Urinary bladder (tissue), 4 donors: Measurements from ENCODE around the gene SLC19A1. TPM values are rescaled to one million over a fixed set of nuclear protein-coding genes. Genes with fewer than 3 reads are reported as not detected.

Experiments used
- DNase-seq: peaks from one replicate; pipeline ENCODE4 v3.0.0-alpha.2; 2015; ENCODE audit errors: extremely low spot score
- H3K27ac ChIP-seq: one replicate; pipeline ENCODE4 v1.5.1; 2013; ENCODE audit warnings: low read depth, mild to moderate bottlenecking, moderate library complexity
- H3K36me3 ChIP-seq: one replicate; pipeline ENCODE4 v1.6.1; 2013; ENCODE audit warnings: mild to moderate bottlenecking, moderate library complexity; ENCODE audit not compliant: insufficient read depth
- H3K4me1 ChIP-seq: one replicate; pipeline ENCODE4 v1.6.1; 2013; ENCODE audit warnings: mild to moderate bottlenecking, moderate library complexity; ENCODE audit not compliant: insufficient read depth
- H3K4me3 ChIP-seq: one replicate; pipeline ENCODE4 v1.5.1; 2013; ENCODE audit warnings: low read depth, low read length
- WGBS: extraction: QIAGEN DNeasy Blood & Tissue Kit; methylation state at CpG from one replicate; pipeline ENCODE4 v1.1.7; 2013; 5-methylcytosine and 5-hydroxymethylcytosine counted together
- polyA plus RNA-seq: library from polyadenylated mRNA; stranded (reverse); fragments of 200-250 nt; gene quantifications from one replicate; pipeline ENCODE4 v1.2.3, GENCODE V29; 2013
- total RNA-seq: library from RNA; depleted of rRNA; stranded (reverse); fragments of >200 nt; gene quantifications from one replicate; pipeline ENCODE4 v1.2.3, GENCODE V29; 2014
- donor health status: healthy with polysubstance abuse.
- donor health status: healthy.

The SLC19A1 gene
- total and polyA plus RNA-seq, 2 donors, result 4.2 to 7.5 TPM

DNA sequence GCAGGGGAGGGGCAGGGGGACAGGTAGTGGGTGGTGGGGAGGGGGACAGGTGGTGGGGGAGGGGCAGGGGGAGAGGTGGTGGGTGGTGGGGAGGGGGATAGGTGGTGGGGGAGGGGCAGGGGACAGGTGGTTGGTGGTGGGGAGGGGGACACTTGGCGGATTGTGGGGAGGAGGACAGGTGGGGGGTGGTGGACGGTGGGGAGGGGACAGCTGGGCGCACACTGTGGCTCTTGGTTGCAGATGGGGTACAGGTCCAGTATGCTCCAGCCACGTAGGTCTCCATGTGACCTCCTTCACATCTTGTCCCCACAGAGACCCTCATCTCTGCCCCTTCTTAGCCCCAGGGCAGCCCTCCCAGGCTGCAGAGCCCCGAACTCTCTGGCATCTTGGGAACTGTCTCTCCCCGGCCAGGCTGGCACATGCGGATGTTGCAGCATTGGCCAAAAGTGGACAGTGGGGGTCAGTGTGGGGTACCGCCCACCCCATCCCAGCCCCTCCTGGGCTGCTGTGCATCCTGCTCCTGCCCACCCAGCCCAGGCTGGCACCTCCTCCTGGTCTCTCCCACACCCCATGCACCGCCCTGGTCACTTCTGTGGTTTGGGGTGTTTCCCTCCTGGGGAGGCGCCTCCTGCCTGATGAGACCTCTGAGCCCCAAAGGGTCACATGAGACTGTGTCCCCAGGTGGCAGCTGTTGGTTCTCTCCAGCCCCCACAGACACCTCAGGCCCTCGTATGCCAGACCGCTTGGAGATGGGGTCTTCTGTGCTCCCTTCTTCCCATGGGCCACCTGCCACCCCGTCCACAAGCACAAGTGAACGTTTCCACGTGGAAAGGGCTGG is 7.6 kb upstream of the SLC19A1 start:
- Histone ChIP-seq H3K4me3 (no peak overlapping the region), H3K27ac (no peak overlapping the region), H3K4me1 (no peaks in the 10 kb centered on the region), H3K36me3 (no peaks in the 10 kb centered on the region)
- WGBS, result 73% methylated on average over 15 of the region's 15 CpGs
- DNase-seq, result no peak

DNA sequence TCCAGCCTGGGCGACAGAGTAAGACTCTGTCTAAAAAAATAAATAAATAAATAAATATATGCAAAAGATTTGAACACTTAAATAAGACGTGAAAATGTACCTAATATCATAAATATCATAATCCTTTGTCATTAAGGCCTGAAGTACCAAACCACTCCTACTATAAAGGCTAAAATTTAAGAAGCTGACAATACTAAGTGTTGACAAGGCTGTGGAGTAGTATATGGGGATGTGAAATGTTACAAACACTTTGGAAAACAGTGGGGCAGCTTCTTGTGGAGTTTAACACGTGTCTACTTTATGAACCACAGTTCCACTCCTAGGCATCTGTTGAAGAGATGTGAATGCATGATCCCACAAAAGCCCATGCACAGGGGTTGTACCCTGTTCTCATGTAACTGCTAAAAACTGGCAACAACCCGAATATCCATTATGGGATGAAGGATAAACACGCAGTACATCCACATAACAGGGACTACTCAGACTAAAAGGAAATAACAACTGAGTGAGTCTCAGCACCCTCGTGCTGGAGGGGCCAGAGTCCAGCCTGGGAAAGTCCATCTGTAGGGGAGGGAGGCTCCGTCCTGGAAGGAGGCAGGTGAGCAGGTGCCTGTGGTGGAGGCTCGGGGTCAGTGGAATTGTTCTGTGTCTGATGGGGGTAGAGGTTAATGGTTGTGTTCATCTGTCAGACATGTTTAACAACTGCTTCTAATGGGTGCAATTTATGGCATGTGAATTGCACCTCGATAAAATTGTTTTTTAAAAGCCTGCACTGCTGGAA is 6.7 kb upstream of the SLC19A1 start:
- 82% methylated on average over 9 of the region's 9 CpGs for WGBS
- Histone ChIP-seq H3K36me3 (no peaks in the 10 kb centered on the region), H3K27ac (no peak overlapping the region), H3K4me3 (no peak overlapping the region), H3K4me1 (no peaks in the 10 kb centered on the region)
- no peak for DNase-seq

DNA sequence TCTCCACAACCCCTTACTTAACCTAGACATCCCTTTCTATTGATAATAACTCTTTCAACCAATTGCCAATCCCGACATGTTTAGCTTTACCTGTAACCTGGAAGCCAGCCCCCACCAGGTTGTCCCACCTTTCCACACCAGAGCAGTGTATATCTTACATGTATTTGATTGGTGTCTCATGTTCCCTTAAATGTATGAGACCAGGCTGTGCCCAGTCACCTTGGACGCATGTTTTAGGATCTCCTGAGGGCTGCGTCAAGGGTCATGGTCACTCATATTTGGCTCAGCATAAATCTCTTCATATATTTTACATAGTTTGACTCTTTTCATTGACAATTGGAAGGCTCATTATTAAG is 5.3 kb upstream of the SLC19A1 start:
- no peak overlapping the region for H3K4me3 ChIP-seq
- H3K27ac ChIP-seq, result no peak overlapping the region
- WGBS, result 69% methylated on average over 3 of the region's 3 CpGs
- H3K36me3 ChIP-seq, result no peaks in the 10 kb centered on the region
- no peaks in the 10 kb centered on the region for H3K4me1 ChIP-seq
- no peak for DNase-seq

DNA sequence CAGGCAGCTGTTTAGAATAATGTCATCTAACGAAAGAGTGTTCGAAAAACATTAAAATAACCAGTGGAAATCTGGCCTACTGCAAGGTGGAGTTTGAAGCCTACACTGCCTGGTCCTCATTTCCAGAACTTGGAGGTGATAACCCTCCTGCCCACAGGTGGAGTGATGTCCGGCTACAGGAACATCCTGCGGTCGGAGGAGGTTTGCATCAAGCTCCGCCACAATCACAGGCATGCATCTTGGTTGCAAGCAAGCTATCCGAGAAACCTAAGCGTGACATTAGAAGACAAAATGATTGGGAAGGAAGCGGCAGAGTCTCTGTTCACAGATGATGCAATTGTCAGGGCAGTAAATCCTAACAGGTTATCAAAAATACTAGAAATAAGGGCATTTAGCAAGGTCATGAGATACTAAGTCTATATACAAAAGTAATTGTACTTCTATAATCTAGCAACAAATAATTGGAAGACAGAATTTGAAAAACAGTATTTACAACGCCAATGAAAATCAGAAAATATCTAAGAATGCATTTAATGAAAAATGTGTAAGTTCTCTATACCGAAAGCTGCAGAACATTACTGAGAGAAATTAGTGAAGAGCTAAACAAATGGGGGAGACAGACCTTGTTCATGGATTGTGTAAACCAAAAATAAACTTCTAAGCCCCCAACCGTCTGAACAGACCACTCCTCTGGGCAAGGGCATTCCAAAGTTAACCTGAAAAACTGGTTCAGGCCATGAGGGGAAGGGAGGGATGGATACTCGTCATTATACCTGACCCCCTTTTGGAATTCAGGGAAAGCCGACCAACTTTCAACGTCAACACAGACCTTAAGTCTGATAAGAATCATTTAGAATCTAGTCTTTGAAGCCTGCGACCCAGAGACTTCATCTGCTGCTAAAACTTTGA is 4.7 kb upstream of the SLC19A1 start:
- no peak overlapping the region for H3K27ac ChIP-seq
- DNase-seq, result no peak
- WGBS, result 73% methylated on average over 16 of the region's 16 CpGs

DNA sequence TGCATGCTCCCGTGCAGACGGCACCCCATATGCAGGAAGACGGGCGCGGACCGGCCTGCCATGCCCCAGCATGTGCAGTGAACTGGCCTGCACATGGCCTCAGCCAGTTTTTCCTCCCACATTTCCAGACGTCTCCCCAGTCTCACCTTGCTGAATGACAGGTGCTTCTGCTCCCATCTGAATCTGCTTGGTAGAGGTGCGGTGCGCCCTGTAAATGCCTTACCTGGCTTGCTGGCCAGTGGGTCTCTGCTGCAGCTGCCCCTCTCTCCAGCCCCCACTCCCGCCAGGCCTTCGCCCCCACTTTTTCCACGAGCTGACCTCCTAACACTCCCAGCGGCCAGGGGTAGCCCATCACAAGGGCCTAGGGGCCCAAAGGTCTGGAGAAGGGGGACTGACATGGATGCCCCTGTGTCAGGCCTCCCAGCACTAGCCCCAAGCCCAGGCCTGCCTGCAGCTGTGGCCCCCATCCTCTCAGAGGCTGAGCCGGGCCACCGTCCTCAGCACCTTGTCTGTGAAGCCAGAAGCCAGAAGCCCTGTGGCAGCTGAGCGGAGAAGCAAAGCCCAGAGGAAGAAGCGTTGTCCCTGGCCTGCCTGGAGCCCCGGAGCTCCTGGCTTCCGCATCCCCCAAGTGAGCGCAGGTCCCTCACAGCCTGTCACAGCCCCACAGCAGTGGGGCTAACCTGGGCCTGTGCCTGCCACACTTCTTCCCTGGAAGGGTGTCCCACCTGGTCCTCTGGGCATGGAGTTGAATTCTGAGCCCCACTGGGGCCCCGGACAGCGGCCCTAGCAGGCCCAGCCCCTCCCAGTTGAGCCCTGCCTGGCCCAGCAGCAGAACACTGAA is 3.7 kb upstream of the SLC19A1 start:
- Histone ChIP-seq H3K4me1 (no peaks in the 10 kb centered on the region), H3K36me3 (no peaks in the 10 kb centered on the region), H3K27ac (no peak overlapping the region), H3K4me3 (no peak overlapping the region)
- no peak for DNase-seq
- WGBS, result 88% methylated on average over 22 of the region's 22 CpGs

More for the DNA sequence above, 4.7 kb upstream of the SLC19A1 start:
- H3K4me1 ChIP-seq, result no peaks in the 10 kb centered on the region
- H3K36me3 ChIP-seq, result no peaks in the 10 kb centered on the region
- no peak overlapping the region for H3K4me3 ChIP-seq

DNA sequence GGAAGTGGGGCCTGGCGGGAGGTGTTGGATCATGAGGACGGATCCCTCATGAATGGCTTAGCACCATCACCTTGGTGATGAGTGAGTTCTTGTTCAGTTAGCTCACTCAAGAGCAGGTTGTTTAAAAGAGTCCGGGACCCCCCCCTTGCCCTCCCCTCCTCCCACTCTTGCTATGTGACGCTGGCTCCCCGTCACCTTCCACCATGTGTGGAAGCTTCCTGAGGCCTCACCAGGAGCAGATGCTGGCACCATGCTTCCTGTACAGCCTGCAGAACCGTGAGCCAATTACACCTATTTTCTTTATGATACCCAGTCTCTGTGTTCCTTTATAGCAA is 3.0 kb upstream of the SLC19A1 start:
- H3K27ac ChIP-seq, result no peak overlapping the region
- H3K4me1 ChIP-seq, result no peaks in the 10 kb centered on the region
- no peak for DNase-seq
- no peak overlapping the region for H3K4me3 ChIP-seq
- no peaks in the 10 kb centered on the region for H3K36me3 ChIP-seq
- 92% methylated on average over 6 of the region's 6 CpGs for WGBS

DNA sequence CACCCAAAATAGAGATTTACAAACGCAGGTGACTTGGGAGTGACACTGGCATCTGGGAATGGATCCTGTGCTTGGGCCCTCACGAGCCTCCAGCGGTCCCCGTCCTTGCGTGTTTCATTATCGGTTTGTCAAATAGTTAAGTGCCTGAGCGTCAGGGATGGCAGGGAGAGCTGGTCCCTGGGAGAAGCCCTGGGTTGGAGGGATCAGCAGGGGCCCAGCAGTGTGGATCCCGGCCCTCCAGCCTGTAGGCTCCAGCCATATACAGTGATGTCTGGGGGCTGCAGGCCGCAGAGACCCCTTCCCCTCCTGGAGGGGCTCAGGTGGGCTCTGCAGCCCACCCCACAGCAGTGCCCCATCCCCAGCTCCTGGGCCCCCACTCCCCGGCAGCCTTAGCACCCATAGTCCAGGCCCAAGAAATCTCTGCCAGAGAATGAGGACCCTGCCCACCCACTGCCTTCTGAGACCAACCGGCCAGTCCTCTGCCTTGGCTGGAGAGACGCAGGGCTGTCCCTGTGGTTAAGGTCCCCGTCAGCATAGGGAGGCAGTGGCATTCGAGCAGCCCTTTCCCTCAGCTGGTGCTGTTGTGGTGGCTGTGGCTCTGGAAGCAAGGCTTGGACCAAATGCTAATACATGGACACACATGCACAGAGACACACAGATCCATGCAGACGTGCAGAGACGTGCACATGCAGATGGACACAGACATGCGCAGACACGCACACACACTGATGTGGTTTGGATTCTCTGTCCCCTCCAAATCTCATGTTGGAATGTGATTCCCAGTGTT is 2.4 kb upstream of the SLC19A1 start:
- no peak overlapping the region for H3K4me3 ChIP-seq
- WGBS, result 93% methylated on average over 18 of the region's 18 CpGs
- no peaks in the 10 kb centered on the region for H3K36me3 ChIP-seq
- no peaks in the 10 kb centered on the region for H3K4me1 ChIP-seq
- no peak overlapping the region for H3K27ac ChIP-seq
- DNase-seq, result no peak

DNA sequence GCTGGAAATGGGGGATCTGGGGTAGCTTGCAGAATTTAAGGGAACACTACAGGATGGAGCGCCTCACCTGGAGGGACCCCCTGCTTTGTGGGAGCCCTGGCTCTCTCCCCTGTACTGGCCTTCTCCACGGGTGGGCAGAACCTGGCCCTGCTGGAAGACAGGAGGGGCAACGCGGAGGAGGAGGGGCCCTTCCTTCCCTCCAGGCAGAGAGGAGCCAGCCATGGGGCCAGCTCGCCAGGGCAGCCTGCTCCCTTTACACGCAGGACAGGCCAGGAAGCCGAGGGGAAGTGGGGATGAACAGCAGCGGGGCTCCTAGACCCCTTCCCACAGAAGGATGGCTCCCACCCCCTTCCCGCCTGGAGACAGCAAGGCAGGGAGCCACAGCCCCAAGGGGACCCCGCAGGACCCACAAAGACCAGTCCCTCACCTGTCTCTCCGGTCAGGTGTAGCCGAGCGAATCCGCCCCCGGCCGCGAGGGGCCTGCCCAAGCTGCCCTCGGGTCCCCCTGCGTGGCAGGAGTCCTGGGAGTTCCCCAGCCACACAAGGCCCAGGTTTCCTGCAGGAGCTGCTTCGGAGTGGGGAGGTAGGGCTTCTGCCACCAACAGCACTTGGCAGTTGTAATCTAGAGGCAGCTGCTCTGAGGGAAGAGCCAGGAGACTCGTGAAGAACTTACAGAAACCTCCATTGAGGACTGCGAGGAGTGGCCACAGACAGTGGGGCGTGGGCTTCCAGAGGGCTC is 1.6 kb upstream of the SLC19A1 start:
- no peak for DNase-seq
- WGBS, result 81% methylated on average over 23 of the region's 23 CpGs
- Histone ChIP-seq H3K27ac (no peak overlapping the region), H3K36me3 (no peaks in the 10 kb centered on the region), H3K4me3 (no peak overlapping the region), H3K4me1 (no peaks in the 10 kb centered on the region)

DNA sequence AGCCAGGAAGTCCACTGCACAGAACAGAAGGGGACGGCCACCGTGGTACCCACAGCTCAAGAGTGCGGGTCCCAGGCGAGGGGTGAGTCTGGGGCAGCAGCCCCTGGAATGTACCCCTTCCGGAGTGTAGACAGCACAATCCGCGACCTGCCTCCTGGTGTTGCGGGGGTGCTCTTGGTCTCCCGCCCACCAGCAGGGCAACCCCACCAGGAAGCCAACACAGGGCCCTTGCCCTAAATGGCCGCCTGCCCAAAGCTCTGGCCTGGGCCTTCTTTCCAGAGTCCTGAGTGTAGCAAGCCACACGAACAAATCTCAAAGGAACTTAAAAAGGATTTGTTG is 1.1 kb upstream of the SLC19A1 start:
- H3K4me3 ChIP-seq, result no peak overlapping the region
- no peaks in the 10 kb centered on the region for H3K36me3 ChIP-seq
- no peak for DNase-seq
- no peaks in the 10 kb centered on the region for H3K4me1 ChIP-seq
- WGBS, result 86% methylated on average over 11 of the region's 11 CpGs
- H3K27ac ChIP-seq, result no peak overlapping the region

DNA sequence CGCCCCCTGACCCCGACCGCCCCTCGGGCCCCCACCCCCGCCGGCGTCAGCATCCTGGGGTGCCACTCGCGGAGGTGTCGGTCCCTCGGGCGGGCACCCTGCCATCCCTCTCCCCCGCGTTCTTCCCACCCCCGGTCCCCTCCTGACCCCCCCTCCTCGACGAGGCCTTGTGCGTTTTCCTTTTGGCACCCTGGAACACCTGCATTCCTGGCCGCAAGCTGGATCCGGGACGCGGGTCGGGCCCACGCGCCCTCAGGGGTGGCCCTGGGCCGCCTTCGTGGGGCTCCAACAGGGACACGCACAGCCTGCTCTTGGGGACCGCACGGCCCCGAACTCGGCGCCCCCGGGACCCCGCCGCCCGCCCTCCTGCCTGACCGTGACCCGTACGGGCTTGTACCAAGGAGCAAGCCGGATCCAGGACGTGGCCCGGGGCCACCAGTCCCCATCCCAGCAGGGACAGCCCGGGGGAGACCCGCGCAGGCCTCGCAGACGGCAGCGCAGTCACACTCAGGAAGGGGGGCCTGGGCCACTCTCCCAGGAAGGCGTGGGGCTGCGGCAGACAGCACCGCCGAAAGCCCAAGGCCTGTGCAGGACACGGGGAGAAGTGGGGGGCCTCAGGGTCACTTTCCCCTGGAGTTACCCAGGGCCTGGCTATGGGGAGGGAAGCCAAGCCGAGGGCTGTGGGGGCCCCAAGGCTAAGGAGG is 579 bp upstream of the SLC19A1 start:
- DNase-seq, result no peak
- H3K27ac ChIP-seq, result no peak overlapping the region

DNA sequence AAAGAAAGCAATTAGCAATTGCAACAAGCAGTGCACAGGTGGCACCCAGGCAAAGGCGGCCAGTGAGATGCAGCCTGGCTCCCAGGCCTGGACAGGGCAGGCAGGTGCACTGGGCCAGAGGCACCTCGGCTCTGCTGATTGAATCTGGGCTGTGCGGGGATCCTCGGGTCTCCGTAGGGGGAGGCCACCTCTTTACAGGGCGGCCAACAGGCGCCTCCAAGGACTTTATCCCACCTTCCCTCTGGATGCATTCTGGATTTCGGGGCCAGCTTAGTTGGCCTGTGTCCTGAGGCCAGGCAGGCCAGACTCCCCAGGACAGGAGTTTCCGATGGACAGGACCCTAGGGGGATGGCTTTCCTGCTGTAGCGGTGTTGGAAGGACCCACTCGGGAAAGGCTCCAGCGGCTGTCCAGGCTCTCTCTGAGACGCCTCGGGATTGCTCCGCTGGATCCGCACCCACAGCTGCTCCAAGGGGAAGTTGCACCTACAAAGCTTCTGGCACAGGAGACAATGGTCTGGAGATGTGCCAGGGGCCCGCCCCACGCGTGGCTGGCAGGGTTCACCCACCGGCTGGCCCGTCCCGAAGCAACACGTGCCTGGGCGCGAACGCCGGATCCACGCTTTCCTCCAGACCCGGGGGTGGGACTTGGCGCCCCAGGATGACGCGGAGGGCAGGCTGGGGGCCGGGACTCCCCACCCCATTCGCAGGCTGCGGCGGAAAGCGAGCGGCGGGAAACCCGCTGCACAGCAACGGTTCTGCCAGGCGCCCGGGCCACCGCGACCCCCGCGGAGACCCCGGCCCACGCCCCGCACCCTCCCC is 810 bp downstream of the SLC19A1 start:
- H3K4me1 ChIP-seq, result no peaks in the 10 kb centered on the region
- peak overlapping the region; percentile 64 for H3K4me3 ChIP-seq
- H3K36me3 ChIP-seq, result no peaks in the 10 kb centered on the region
- WGBS, result 14% methylated on average over 50 of the region's 50 CpGs
- H3K27ac ChIP-seq, result no peak overlapping the region
- no peak for DNase-seq

More for the DNA sequence above, 579 bp upstream of the SLC19A1 start:
- whole genome bisulfite sequencing, result 19% methylated on average over 55 of the region's 55 CpGs
- H3K4me1 ChIP-seq, result no peaks in the 10 kb centered on the region
- no peaks in the 10 kb centered on the region for H3K36me3 ChIP-seq
- peak overlapping the region; percentile 64 for H3K4me3 ChIP-seq
